Liver (tissue), 5 donors: ENCODE measurements around the gene SLC66A1. TPM values are rescaled to one million over a fixed set of nuclear protein-coding genes. Genes with fewer than 3 reads are reported as not detected.

Experiments
- polyA plus RNA-seq, 2 donors: library from polyadenylated mRNA; stranded (reverse) in 1 of 2; unstranded in 1 of 2; fragments of 200-250 nt in 1 of 2; fragments of >200 nt in 1 of 2; fragmentation: Nextera tagmentation in 1 of 2; extraction: Ambion mirVana in 1 of 2; gene quantifications; one replicate each; pipeline versions ENCODE4 v1.2.1 to v1.2.3, GENCODE V29; 2013 to 2015
- small RNA-seq: library from RNA; depleted of rRNA; stranded (forward); fragments of <200 nt; gene quantifications from one replicate; pipeline ENCODE3, GENCODE V24; 2014
- total RNA-seq, 2 donors: library from RNA; depleted of rRNA; stranded (reverse); fragments of >200 nt; gene quantifications; one replicate each; pipeline ENCODE4 v1.2.3, GENCODE V29; 2014
- donor health status: healthy.
- donor health status: healthy.
- donor health status: healthy.

Gene SLC66A1
- total and polyA plus RNA-seq, 4 donors = 6.8 to 16.0 (median 14.0) TPM

Small RNA genes lying within 50 kb of the gene (small RNA-seq; reads per million reads assigned to genes)
- gene RNU6-1099P = not detected

Other genes with a start within 250 kb of the SLC66A1 start
- gene UBR4, start 102.1 kb upstream of the SLC66A1 start, total RNA-seq = 100 to 1,000 TPM in 1 of 2 donors, 10 to 100 TPM in 1; 97.5 to 156 TPM
- 10 to 100 TPM; 45.4 to 76.2 TPM for gene UBR4, start 102.1 kb upstream of the SLC66A1 start, polyA plus RNA-seq
- 10 to 100 TPM; 16.3 to 33.6 TPM for gene EMC1, start 60.8 kb upstream of the SLC66A1 start, total RNA-seq
- 10 to 100 TPM in 1 of 2 donors, 1 to 10 TPM in 1; 8.0 to 13.4 TPM for gene EMC1, start 60.8 kb upstream of the SLC66A1 start, polyA plus RNA-seq
- 1 to 10 TPM; 9.5 to 9.8 TPM for gene MRTO4, start 60.5 kb upstream of the SLC66A1 start, total RNA-seq
- 10 to 100 TPM; 10.5 to 11.1 TPM for gene MRTO4, start 60.5 kb upstream of the SLC66A1 start, polyA plus RNA-seq
- 10 to 100 TPM in 1 of 2 donors, under 1 TPM in 1; 0.23 to 43.6 TPM for gene AKR7A3, start 23.6 kb upstream of the SLC66A1 start, total RNA-seq
- gene AKR7A3, start 23.6 kb upstream of the SLC66A1 start, polyA plus RNA-seq = 10 to 100 TPM; 66.3 to 69.6 TPM
- 10 to 100 TPM; 41.4 to 63.2 TPM for gene AKR7A2, start 182 bp upstream of the SLC66A1 start, total RNA-seq
- 10 to 100 TPM; 42.8 to 56.7 TPM for gene AKR7A2, start 182 bp upstream of the SLC66A1 start, polyA plus RNA-seq
- 10 to 100 TPM; 38.3 to 43.2 TPM for gene CAPZB, start 173.2 kb downstream of the SLC66A1 start, total RNA-seq
- 10 to 100 TPM; 59.0 to 98.9 TPM for gene CAPZB, start 173.2 kb downstream of the SLC66A1 start, polyA plus RNA-seq